ENCODE measurements around the gene NFKBIL1. TPM values are rescaled to one million over a fixed set of nuclear protein-coding genes. Genes with fewer than 3 reads are reported as not detected.

NFKBIL1 gene
- total and polyA plus RNA-seq, 2 of the 4 experiments (the other 2 are of a cell fraction) = 7.8 to 10.8 TPM

- no peaks in the 10 kb centered on the region for H3K9me1 ChIP-seq (ENCODE audit: insufficient read depth, low read length)
- DNase-seq (no peak), ATAC-seq (ENCODE audit: low read depth) (no peak)
- no peak within 1 kb of the TSS for H4K5ac ChIP-seq (ENCODE audit: low read depth, low read length)
- TF ChIP-seq CTCF (conservative IDR thresholded peaks at IDR 0.05; ENCODE audit: low read depth, low read length) (no peak), NFE2L2 (IDR thresholded peaks at IDR 0.05; ENCODE audit: low read depth, low read length) (no peak), CHD1 (IDR thresholded peaks at IDR 0.05; ENCODE audit: low read depth, low read length) (no peak), POLR2A (IDR thresholded peaks at IDR 0.05; ENCODE audit: low read depth, low read length) (no peak), RFX5 (IDR thresholded peaks at IDR 0.05; ENCODE audit: low read depth, low read length) (no peak), MAZ (IDR thresholded peaks at IDR 0.05; ENCODE audit: borderline replicate concordance, low read depth, low read length) (no peak), BHLHE40 (IDR thresholded peaks at IDR 0.05; ENCODE audit: low read depth, low read length) (no peak)
- dilution Hi-C loops (cut with HindIII; ENCODE audit: low sequenced_read_pairs, unreplicated experiment) (no loop called here), in situ Hi-C loops (cut with MboI; ENCODE audit: low sequenced_read_pairs) (no loop called here), intact Hi-C loops (cut with micrococcal nuclease) (no loop called here)
- H4K8ac ChIP-seq (ENCODE audit: low read depth in 2 of 2, low read length in 2 of 2) = no peak within 1 kb of the TSS
- no peak within 1 kb of the TSS for H3K4me3 ChIP-seq (ENCODE audit: insufficient read depth, low read depth, low read length)
- ChIA-PET CTCF (no interaction called here), POLR2A (ENCODE audit: unreplicated experiment) (no interaction called here)
- no peak within 1 kb of the TSS for H3K9ac ChIP-seq (ENCODE audit: low read depth, low read length)
- no peak within 1 kb of the TSS for H2BK15ac ChIP-seq (ENCODE audit: low read depth, low read length)
- no peak within 1 kb of the TSS for H4K91ac ChIP-seq (ENCODE audit: insufficient read depth, low read depth, low read length)
- H2BK20ac ChIP-seq (ENCODE audit: low read depth, low read length) = no peak within 1 kb of the TSS
- H3K27me3 ChIP-seq (ENCODE audit: control insufficient read depth, insufficient read depth, low read length) = peaks cover 43% of the 10 kb centered on the region
- no peaks in the 10 kb centered on the region for H3K4me1 ChIP-seq (ENCODE audit: control insufficient read depth, insufficient read depth, low read length)
- H3K79me1 ChIP-seq (ENCODE audit: low read depth in 1 of 2, low read length in 2 of 2) = no peaks in the 10 kb centered on the region
- no peak within 1 kb of the TSS for H3K18ac ChIP-seq (ENCODE audit: low read depth, low read length)
- H3K14ac ChIP-seq (replicated peaks; ENCODE audit: low read depth, low read length) = no peak within 1 kb of the TSS
- WGBS, 2 experiments (ENCODE audit: extremely low coverage in 2 of 2, insufficient read length in 1 of 2) = 74% methylated on average over 13 of the region's 27 CpGs; no CpG with 5 or more reads in 1 of the 2 experiments
- no peak within 1 kb of the TSS for H2BK5ac ChIP-seq (ENCODE audit: low read depth, low read length, poor library complexity, severe bottlenecking)
- H3K36me3 ChIP-seq (ENCODE audit: control insufficient read depth, insufficient read depth, low read length) = no peaks in the 10 kb centered on the region
- H3K56ac ChIP-seq (ENCODE audit: extremely low read depth, insufficient read depth, low read length) = no peak within 1 kb of the TSS
- no peak within 1 kb of the TSS for H3K4me2 ChIP-seq (ENCODE audit: low read depth, low read length)
- H2AFZ ChIP-seq (replicated peaks; ENCODE audit: low read length, poor library complexity) = peak within 1 kb of the TSS; percentile 51
- H2AK5ac ChIP-seq (ENCODE audit: low read depth, low read length) = no peak within 1 kb of the TSS
- H3K23ac ChIP-seq (ENCODE audit: low read depth, low read length) = no peak within 1 kb of the TSS
- BruUV-seq (replicated peaks) = no TSS peak
- H2AK9ac ChIP-seq (replicated peaks; ENCODE audit: low read depth, low read length, poor library complexity) = no peak within 1 kb of the TSS
- H3K27ac ChIP-seq (ENCODE audit: insufficient read depth, low read length) = no peak within 1 kb of the TSS
- H3K9me3 ChIP-seq (ENCODE audit: control insufficient read depth, insufficient read depth, low read length) = no peaks in the 10 kb centered on the region
- no peak within 1 kb of the TSS for H2BK120ac ChIP-seq (ENCODE audit: low read depth, low read length)
- no peaks in the 10 kb centered on the region for H4K20me1 ChIP-seq (ENCODE audit: insufficient read depth, low read length)
- no peak within 1 kb of the TSS for H3K4ac ChIP-seq (ENCODE audit: low read depth, low read length)
Measured at GRCh38 chr6:31572041-31572911, 24.9 kb downstream of the NFKBIL1 start, which contains the start of gene LTA. TSS of gene LTA (plus strand) at chr6:31572289. CDS start at chr6:31572743, 454 bp downstream.

Data from IMR-90 (cell line).